ENCODE data around the gene PLEKHA8. TPM values are rescaled to one million over a fixed set of nuclear protein-coding genes. Genes with fewer than 3 reads are reported as not detected.

The PLEKHA8 gene
- total and polyA plus RNA-seq, 2 experiments from 2014 or later: 4.7 to 10.3 TPM

GRCh38 chr7:30019387-30019786, 8.8 kb upstream of the PLEKHA8 start:
- 78 to 84% methylated on average over 1 of the region's 1 CpG for WGBS, 2 experiments (ENCODE audit: low coverage in 1 of 2, low lambda C conversion rate in 2 of 2, missing lambda C conversion rate in 2 of 2)
- Histone ChIP-seq H4K20me1 (ENCODE audit: insufficient read depth) (no peaks in the 10 kb centered on the region), H3K27ac (peak overlapping the region; percentile 7; the same call in 1 of the 2 replicates), H3K9me2 (ENCODE audit: insufficient read depth) (no peaks in the 10 kb centered on the region), H3K36me3 (ENCODE audit: low read depth) (peaks cover 12% of the 10 kb centered on the region), H3K9me3 (ENCODE audit: low read depth) (no peaks in the 10 kb centered on the region), H3K9ac (no peak overlapping the region), H3K4me2 (ENCODE audit: unreplicated experiment) (peak overlapping the region; percentile 60), H3K4me3 (no peak overlapping the region), H3K79me2 (ENCODE audit: insufficient read depth) (peaks cover 30% of the 10 kb centered on the region), H2AFZ (no peak overlapping the region), H3F3A (ENCODE audit: insufficient read depth) (peaks cover 8% of the 10 kb centered on the region; the same call in 1 of the 2 replicates), H3K27me3 (replicated peaks; ENCODE audit: insufficient read depth) (no peaks in the 10 kb centered on the region), H3K4me1 (ENCODE audit: insufficient read depth) (peaks cover 12% of the 10 kb centered on the region)
- no peak for TF ChIP-seq EZH2 (IDR thresholded peaks at IDR 0.05; ENCODE audit: insufficient read depth, poor library complexity, severe bottlenecking)
- TF ChIP-seq EZH2phosphoT487 (IDR thresholded peaks at IDR 0.05; ENCODE audit: insufficient read depth, low read depth): no peak
- peak; percentile 19 for DNase-seq
- in situ Hi-C loops (cut with MboI): no loop called here

- DNase-seq: peak; percentile 31
These were observed 8.3 kb upstream of the PLEKHA8 start for GRCh38 chr7:30019960-30020359.

DNA sequence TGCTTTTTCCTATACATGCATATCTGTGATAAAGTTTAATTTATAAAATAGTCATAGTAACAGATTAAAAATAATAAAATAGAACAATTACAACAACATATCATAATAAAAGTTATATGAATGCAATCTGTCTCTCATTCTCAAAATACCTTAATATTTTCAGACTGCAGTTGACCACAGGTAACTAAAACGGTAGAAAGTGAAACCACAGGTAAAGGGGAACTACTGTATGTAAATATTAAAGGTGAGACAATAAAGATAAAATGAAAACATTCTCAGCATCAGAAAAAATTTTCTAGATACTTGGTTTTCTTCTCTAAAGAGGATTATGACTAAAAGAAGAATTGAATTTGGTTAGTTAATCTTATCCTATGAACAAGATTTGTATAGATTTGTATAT, 7.7 kb upstream of the PLEKHA8 start:
- no peaks in the 10 kb centered on the region for H4K20me1 ChIP-seq (ENCODE audit: insufficient read depth)
- no peaks in the 10 kb centered on the region for H3K9me3 ChIP-seq (ENCODE audit: low read depth)
- no peak overlapping the region for H3K4me3 ChIP-seq
- no peak overlapping the region for H3K9ac ChIP-seq
- H3K4me1 ChIP-seq (ENCODE audit: insufficient read depth): peaks cover 17% of the 10 kb centered on the region
- peaks cover 8% of the 10 kb centered on the region; the same call in 1 of the 2 replicates for H3F3A ChIP-seq (ENCODE audit: insufficient read depth)
- no peaks in the 10 kb centered on the region for H3K9me2 ChIP-seq (ENCODE audit: insufficient read depth)
- in situ Hi-C loops (cut with MboI): no loop called here
- H3K79me2 ChIP-seq (ENCODE audit: insufficient read depth): peaks cover 42% of the 10 kb centered on the region
- 90 to 96% methylated on average over 1 of the region's 1 CpG for WGBS, 2 experiments (ENCODE audit: low coverage in 1 of 2, low lambda C conversion rate in 2 of 2, missing lambda C conversion rate in 2 of 2)
- TF ChIP-seq EZH2 (IDR thresholded peaks at IDR 0.05; ENCODE audit: insufficient read depth, poor library complexity, severe bottlenecking) (no peak), EZH2phosphoT487 (IDR thresholded peaks at IDR 0.05; ENCODE audit: insufficient read depth, low read depth) (no peak)
- peak overlapping the region; percentile 60 for H3K4me2 ChIP-seq (ENCODE audit: unreplicated experiment)
- H3K36me3 ChIP-seq (ENCODE audit: low read depth): peaks cover 8% of the 10 kb centered on the region
- peak overlapping the region; percentile 7; the same call in 1 of the 2 replicates for H3K27ac ChIP-seq
- no peak overlapping the region for H2AFZ ChIP-seq
- H3K27me3 ChIP-seq (replicated peaks; ENCODE audit: insufficient read depth): no peaks in the 10 kb centered on the region
- DNase-seq: no peak

More at GRCh38 chr7:30019960-30020359, 8.3 kb upstream of the PLEKHA8 start:
- peaks cover 8% of the 10 kb centered on the region; the same call in 1 of the 2 replicates for H3F3A ChIP-seq (ENCODE audit: insufficient read depth)
- H3K9me3 ChIP-seq (ENCODE audit: low read depth): no peaks in the 10 kb centered on the region
- 87 to 92% methylated on average over 1 of the region's 1 CpG for WGBS, 2 experiments (ENCODE audit: low coverage in 1 of 2, low lambda C conversion rate in 2 of 2, missing lambda C conversion rate in 2 of 2)
- H3K4me2 ChIP-seq (ENCODE audit: unreplicated experiment): peak overlapping the region; percentile 60
- TF ChIP-seq EZH2 (IDR thresholded peaks at IDR 0.05; ENCODE audit: insufficient read depth, poor library complexity, severe bottlenecking) (no peak), EZH2phosphoT487 (IDR thresholded peaks at IDR 0.05; ENCODE audit: insufficient read depth, low read depth) (no peak)
- no peaks in the 10 kb centered on the region for H3K9me2 ChIP-seq (ENCODE audit: insufficient read depth)
- no peak overlapping the region for H3K9ac ChIP-seq
- H3K4me1 ChIP-seq (ENCODE audit: insufficient read depth): peaks cover 12% of the 10 kb centered on the region
- H3K27ac ChIP-seq: peak overlapping the region; percentile 7
- peaks cover 36% of the 10 kb centered on the region for H3K79me2 ChIP-seq (ENCODE audit: insufficient read depth)
- no peak overlapping the region for H3K4me3 ChIP-seq
- H2AFZ ChIP-seq: no peak overlapping the region
- H3K36me3 ChIP-seq (ENCODE audit: low read depth): peaks cover 8% of the 10 kb centered on the region
- in situ Hi-C loops (cut with MboI): no loop called here
- no peaks in the 10 kb centered on the region for H4K20me1 ChIP-seq (ENCODE audit: insufficient read depth)
- no peaks in the 10 kb centered on the region for H3K27me3 ChIP-seq (replicated peaks; ENCODE audit: insufficient read depth)

DNA sequence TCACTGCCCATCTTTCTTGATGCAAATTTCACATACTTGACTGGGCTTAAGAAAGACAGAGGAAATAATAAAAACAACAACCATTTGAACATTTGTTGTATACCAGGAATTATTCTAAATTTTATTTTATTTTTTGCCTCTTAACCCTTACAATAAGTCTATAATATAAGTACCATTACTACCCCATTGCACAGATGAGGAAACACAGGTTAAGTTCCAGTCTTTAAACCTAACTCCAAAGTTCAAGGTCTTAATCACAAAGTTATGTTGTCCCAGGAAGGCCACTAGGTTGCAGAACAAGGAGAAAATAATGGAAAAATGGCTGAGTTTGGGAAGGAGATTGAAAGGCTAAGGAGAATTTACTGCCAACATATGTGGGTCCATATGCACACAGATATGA, 5.2 kb upstream of the PLEKHA8 start:
- DNase-seq: no peak
- Histone ChIP-seq H3K9me3 (ENCODE audit: low read depth) (no peaks in the 10 kb centered on the region), H3K4me3 (no peak overlapping the region), H3K79me2 (ENCODE audit: insufficient read depth) (peaks cover 51% of the 10 kb centered on the region), H3K4me1 (ENCODE audit: insufficient read depth) (peaks cover 27% of the 10 kb centered on the region), H3K9me2 (ENCODE audit: insufficient read depth) (no peaks in the 10 kb centered on the region), H3K36me3 (ENCODE audit: low read depth) (peaks cover 4% of the 10 kb centered on the region; the same call in 1 of the 2 replicates), H3F3A (ENCODE audit: insufficient read depth) (peaks cover 19% of the 10 kb centered on the region), H3K9ac (no peak overlapping the region), H3K27me3 (replicated peaks; ENCODE audit: insufficient read depth) (no peaks in the 10 kb centered on the region), H4K20me1 (ENCODE audit: insufficient read depth) (no peaks in the 10 kb centered on the region), H3K4me2 (ENCODE audit: unreplicated experiment) (no peak overlapping the region), H2AFZ (no peak overlapping the region), H3K27ac (no peak overlapping the region)
- in situ Hi-C loops (cut with MboI): no loop called here
- TF ChIP-seq EZH2 (IDR thresholded peaks at IDR 0.05; ENCODE audit: insufficient read depth, poor library complexity, severe bottlenecking) (no peak), EZH2phosphoT487 (IDR thresholded peaks at IDR 0.05; ENCODE audit: insufficient read depth, low read depth) (no peak)

GRCh38 chr7:30023524-30023923, 4.7 kb upstream of the PLEKHA8 start:
- Histone ChIP-seq H3K79me2 (ENCODE audit: insufficient read depth) (peaks cover 51% of the 10 kb centered on the region), H3K27ac (no peak overlapping the region), H2AFZ (no peak overlapping the region), H3K4me1 (ENCODE audit: insufficient read depth) (peaks cover 27% of the 10 kb centered on the region), H3K27me3 (replicated peaks; ENCODE audit: insufficient read depth) (no peaks in the 10 kb centered on the region), H3K9ac (no peak overlapping the region), H3K36me3 (ENCODE audit: low read depth) (no peaks in the 10 kb centered on the region), H4K20me1 (ENCODE audit: insufficient read depth) (no peaks in the 10 kb centered on the region), H3F3A (ENCODE audit: insufficient read depth) (peaks cover 19% of the 10 kb centered on the region), H3K4me3 (no peak overlapping the region), H3K9me2 (ENCODE audit: insufficient read depth) (no peaks in the 10 kb centered on the region), H3K9me3 (ENCODE audit: low read depth) (no peaks in the 10 kb centered on the region), H3K4me2 (ENCODE audit: unreplicated experiment) (no peak overlapping the region)
- in situ Hi-C loops (cut with MboI): no loop called here
- TF ChIP-seq EZH2 (IDR thresholded peaks at IDR 0.05; ENCODE audit: insufficient read depth, poor library complexity, severe bottlenecking) (no peak), EZH2phosphoT487 (IDR thresholded peaks at IDR 0.05; ENCODE audit: insufficient read depth, low read depth) (no peak)
- no peak for DNase-seq
- 96 to 98% methylated on average over 6 of the region's 6 CpGs for WGBS, 2 experiments (ENCODE audit: low coverage in 1 of 2, low lambda C conversion rate in 2 of 2, missing lambda C conversion rate in 2 of 2)
